Erythroblast (primary cell): ENCODE data around the gene KCNMA1.

Source experiments
- GATA1 ChIP-seq: IDR thresholded peaks from 2 replicates; pipeline ENCODE4 v1.6.1; 2011; ENCODE audit warnings: low read depth, mild to moderate bottlenecking, control low read depth, low read length, moderate library complexity
- POLR2A ChIP-seq: IDR thresholded peaks from 2 replicates; pipeline ENCODE4 v1.6.1; 2011; ENCODE audit warnings: mild to moderate bottlenecking, low read length

DNA sequence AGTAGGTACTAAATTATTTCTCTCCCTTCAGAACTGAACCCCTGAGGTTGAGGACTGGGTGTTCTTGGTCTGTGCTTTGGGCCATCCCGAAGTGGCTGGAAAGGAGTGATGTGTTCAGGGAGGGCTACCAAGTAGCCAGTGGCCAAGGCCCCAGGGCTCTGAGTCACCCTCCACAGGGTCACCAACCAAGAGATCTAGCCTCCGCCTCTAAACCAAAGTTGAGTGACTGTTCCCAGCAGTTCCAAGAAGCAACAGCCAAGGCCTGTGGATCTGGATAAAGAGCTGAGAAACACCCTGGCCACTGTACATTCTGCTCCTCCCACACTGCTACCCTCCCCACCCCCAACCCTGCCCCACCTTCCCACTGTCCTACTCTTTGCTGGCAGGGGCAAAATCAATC is 35.5 kb upstream of the KCNMA1 start:
- TF ChIP-seq POLR2A (no peak), GATA1 (no peak)
